Measurements from ENCODE around the gene C5orf52. TPM values are rescaled to one million over a fixed set of nuclear protein-coding genes. Genes with fewer than 3 reads are reported as not detected.

The C5orf52 gene
- total RNA-seq, 4 donors from 2014 or later = not detected

GRCh38 chr5:157640406-157641066 lies 30.8 kb upstream of the C5orf52 start:
- Histone ChIP-seq H3K4me3 (no peak overlapping the region), H3K27ac (no peak overlapping the region), H3K36me3 (no peaks in the 10 kb centered on the region), H3K27me3 (no peaks in the 10 kb centered on the region), H3K9me3 (no peaks in the 10 kb centered on the region), H3K4me1 (no peaks in the 10 kb centered on the region)
- no peak for DNase-seq
- TF ChIP-seq POLR2AphosphoS5 (IDR thresholded peaks at IDR 0.05) (no peak), CTCF (IDR thresholded peaks at IDR 0.05) (no peak), POLR2A (IDR thresholded peaks at IDR 0.05) (no peak), EP300 (IDR thresholded peaks at IDR 0.05; ENCODE audit: low read depth) (no peak)
- in situ Hi-C loops (cut with MboI; ENCODE audit: low pct_ligation_motif_present in 1 of 4, low pct_unique_long_range_greater_than_20kb in 1 of 4, low sequenced_read_pairs in 3 of 4) = no loop called here
- intact Hi-C loops (cut with DNase I; ENCODE audit: low total_unique reads) = no loop called here
- WGBS, 2 donors (ENCODE audit: low coverage in 1 of 2) = 84 to 90% methylated on average over 9 of the region's 9 CpGs

GRCh38 chr5:157648275-157648990 lies 22.9 kb upstream of the C5orf52 start:
- no peaks in the 10 kb centered on the region for H3K36me3 ChIP-seq
- intact Hi-C loops (cut with DNase I; ENCODE audit: low total_unique reads) (no loop called here), in situ Hi-C loops (cut with MboI; ENCODE audit: low pct_ligation_motif_present in 1 of 4, low pct_unique_long_range_greater_than_20kb in 1 of 4, low sequenced_read_pairs in 3 of 4) (no loop called here)
- no peak for DNase-seq
- H3K4me1 ChIP-seq = peaks cover 0 to 12% (median 9%) of the 10 kb centered on the region in 4 donors
- TF ChIP-seq POLR2A (IDR thresholded peaks at IDR 0.05) (no peak), EP300 (IDR thresholded peaks at IDR 0.05; ENCODE audit: low read depth) (no peak), POLR2AphosphoS5 (IDR thresholded peaks at IDR 0.05) (no peak), CTCF (IDR thresholded peaks at IDR 0.05) (no peak)
- H3K27ac ChIP-seq = no peak overlapping the region
- 89 to 91% methylated on average over 4 to 7 of the region's 7 CpGs for WGBS, 2 donors (ENCODE audit: low coverage in 1 of 2)
- no peaks in the 10 kb centered on the region for H3K9me3 ChIP-seq
- no peak overlapping the region for H3K4me3 ChIP-seq
- H3K27me3 ChIP-seq = no peaks in the 10 kb centered on the region

GRCh38 chr5:157649101-157649500 lies 22.2 kb upstream of the C5orf52 start:
- Histone ChIP-seq H3K9me3 (no peaks in the 10 kb centered on the region), H3K4me3 (no peak overlapping the region), H3K27ac (no peak overlapping the region), H3K27me3 (no peaks in the 10 kb centered on the region), H3K36me3 (no peaks in the 10 kb centered on the region), H3K4me1 (peaks cover 0 to 12% (median 9%) of the 10 kb centered on the region in 4 donors)
- in situ Hi-C loops (cut with MboI; ENCODE audit: low pct_ligation_motif_present in 1 of 4, low pct_unique_long_range_greater_than_20kb in 1 of 4, low sequenced_read_pairs in 3 of 4) (no loop called here), intact Hi-C loops (cut with DNase I; ENCODE audit: low total_unique reads) (no loop called here)
- TF ChIP-seq POLR2AphosphoS5 (IDR thresholded peaks at IDR 0.05) (no peak), CTCF (IDR thresholded peaks at IDR 0.05) (no peak), POLR2A (IDR thresholded peaks at IDR 0.05) (no peak), EP300 (IDR thresholded peaks at IDR 0.05; ENCODE audit: low read depth) (no peak)
- DNase-seq = no peak
- 86 to 88% methylated on average over 2 of the region's 2 CpGs for WGBS, 2 donors (ENCODE audit: low coverage in 1 of 2)

- 86 to 95% methylated on average over 5 to 33 of the region's 33 CpGs for WGBS, 2 donors (ENCODE audit: low coverage in 1 of 2)
- H3K36me3 ChIP-seq = no peaks in the 10 kb centered on the region
- in situ Hi-C loops (cut with MboI; ENCODE audit: low pct_ligation_motif_present in 1 of 4, low pct_unique_long_range_greater_than_20kb in 1 of 4, low sequenced_read_pairs in 3 of 4) = no loop called here
- H3K27me3 ChIP-seq = no peaks in the 10 kb centered on the region
- no peak for DNase-seq
- H3K27ac ChIP-seq = peak overlapping the region in 2 of 4 donors; percentile 63 to 72
- H3K4me1 ChIP-seq = peaks cover 0 to 12% (median 9%) of the 10 kb centered on the region in 4 donors
- TF ChIP-seq POLR2AphosphoS5 (IDR thresholded peaks at IDR 0.05) = no peak
- TF ChIP-seq EP300 (IDR thresholded peaks at IDR 0.05; ENCODE audit: low read depth) = no peak
- TF ChIP-seq POLR2A (IDR thresholded peaks at IDR 0.05) = no peak
- H3K4me3 ChIP-seq = peak overlapping the region in 3 of 4 donors; percentile 36 to 52 (median 38)
- intact Hi-C loops (cut with DNase I; ENCODE audit: low total_unique reads) = no loop called here
- H3K9me3 ChIP-seq = no peaks in the 10 kb centered on the region
Observed at GRCh38 chr5:157650991-157651611, 20.2 kb upstream of the C5orf52 start.

Measured in transverse colon (tissue), 4 donors.